Breast epithelium (tissue), 4 donors: Measurements from ENCODE around the gene HSPE1. TPM values are rescaled to one million over a fixed set of nuclear protein-coding genes. Genes with fewer than 3 reads are reported as not detected.
A peak's percentile ranks its signal among the peaks of the same experiment; 100 is the strongest.
"Not testable (repeated sequence)": the region's sequence is repeated elsewhere in the genome, so short reads cannot be mapped to it uniquely, and the experiment has no call there.

Source experiments
- DNase-seq, 2 donors: peaks; one replicate each; pipeline ENCODE4 v3.0.0-alpha.2; 2019; ENCODE audit warnings: low spot score in 2 of 2
- H3K27ac ChIP-seq, 2 donors: fragments of 200-600 bp; sonication (generic) in 1 of 2; one replicate each; pipeline ENCODE4 v1.5.1; 2016 to 2019; ENCODE audit warnings: mild to moderate bottlenecking in 1 of 2
- H3K27me3 ChIP-seq, 2 donors: fragments of 200-600 bp; sonication (generic) in 1 of 2; one replicate each; pipeline versions ENCODE4 v1.5.1 to v1.6.0; 2017 to 2019; ENCODE audit warnings: control low read depth in 1 of 2, mild to moderate bottlenecking in 1 of 2
- H3K36me3 ChIP-seq: fragments of 200-600 bp; one replicate; pipeline ENCODE4 v1.5.1; 2019
- H3K4me1 ChIP-seq, 2 donors: fragments of 200-600 bp; sonication (generic); one replicate each; pipeline ENCODE4 v1.5.1; 2016 to 2019; ENCODE audit warnings: control low read depth in 1 of 2
- H3K4me3 ChIP-seq, 3 donors: fragments of 200-600 bp; sonication (generic); 1 replicate in 2 of 3; 2 replicates in 1 of 3; pipeline ENCODE4 v1.5.1; 2016 to 2019; ENCODE audit warnings: mild to moderate bottlenecking in 3 of 3, moderate library complexity in 2 of 3
- H3K9me3 ChIP-seq, 2 donors: fragments of 200-600 bp; sonication (generic) in 1 of 2; one replicate each; pipeline ENCODE4 v1.5.1; 2016 to 2019; ENCODE audit warnings: control low read depth in 1 of 2
- CTCF ChIP-seq, 3 donors: fragments of 450-650 bp; IDR thresholded peaks; one replicate each; pipeline ENCODE4 v1.5.1; 2016 to 2017; ENCODE audit warnings: antibody characterized with exemption in 3 of 3, mild to moderate bottlenecking in 3 of 3, moderate library complexity in 3 of 3
- POLR2A ChIP-seq: fragments of 450-650 bp; IDR thresholded peaks from one replicate; pipeline ENCODE4 v1.6.1; 2016; ENCODE audit warnings: antibody characterized with exemption, mild to moderate bottlenecking, moderate library complexity
- POLR2AphosphoS5 ChIP-seq, 3 donors: sonication (generic); formaldehyde crosslinking; IDR thresholded peaks; one replicate each; pipeline ENCODE4 v1.6.1; 2017; ENCODE audit warnings: antibody characterized with exemption in 3 of 3
- intact Hi-C: fragments of 100-400 bp; cut with DNase I; formaldehyde crosslinking; loops from one replicate; pipeline ENCODE4 v1.15.1; 2023; ENCODE audit warnings: low total_unique reads
- total RNA-seq, 3 donors: library from RNA; depleted of rRNA; stranded (reverse); fragments of >200 nt; gene quantifications; one replicate each; pipeline ENCODE4 v1.1.0, GENCODE V29; 2016

Gene HSPE1
- total RNA-seq: 100 to 1,000 TPM in 2 of 3 donors, 10 to 100 TPM in 1; 74.9 to 170 (median 124) TPM

- Histone ChIP-seq H3K4me3 (peak within 1 kb of the TSS; percentile 77 to 92 (median 80)), H3K36me3 (no peaks in the 10 kb centered on the region), H3K27me3 (no peaks in the 10 kb centered on the region), H3K9me3 (no peaks in the 10 kb centered on the region), H3K4me1 (peaks cover 0 to 26% of the 10 kb centered on the region in 2 donors), H3K27ac (peak within 1 kb of the TSS; percentile 97 to 98)
- DNase-seq: peak; percentile 96 to 97
- intact Hi-C loops: loop anchor here (5.0 kb wide), 1 partner anchor 1962 kb away; no protein-coding TSS in a partner anchor
- peak; percentile 66 to 80 (median 77) for TF ChIP-seq POLR2AphosphoS5 (IDR thresholded peaks at IDR 0.05)
- TF ChIP-seq POLR2A: peak; percentile 72
- TF ChIP-seq CTCF (IDR thresholded peaks at IDR 0.05): peak; percentile 5 to 37 (median 34)
Observed at GRCh38 chr2:197499594-197500502, at the start of gene HSPE1, which contains the start of gene HSPD1. Gene HSPE1 (plus strand): TSS chr2:197500379. CDS start chr2:197500437, 58 bp downstream. Gene HSPD1 (minus strand): TSS chr2:197499840. CDS start chr2:197498848, 992 bp downstream.

GRCh38 chr2:197450465-197450864 is 49.7 kb upstream of the HSPE1 start:
- H3K36me3 ChIP-seq: no peaks in the 10 kb centered on the region
- H3K4me3 ChIP-seq: peak overlapping the region in 1 of 3 donors; percentile 9
- H3K27ac ChIP-seq: no peak overlapping the region
- DNase-seq: no peak
- H3K4me1 ChIP-seq: peaks cover 0 to 7% of the 10 kb centered on the region in 2 donors
- intact Hi-C loops: no loop called here
- no peak for TF ChIP-seq POLR2AphosphoS5 (IDR thresholded peaks at IDR 0.05)
- no peak for TF ChIP-seq POLR2A
- no peak for TF ChIP-seq CTCF (IDR thresholded peaks at IDR 0.05)
- H3K9me3 ChIP-seq: no peaks in the 10 kb centered on the region
- H3K27me3 ChIP-seq: no peaks in the 10 kb centered on the region

- H3K4me3 ChIP-seq, H3K27ac ChIP-seq, H3K9me3 ChIP-seq, DNase-seq, H3K4me1 ChIP-seq, H3K27me3 ChIP-seq, intact Hi-C loops, H3K36me3 ChIP-seq: not testable (repeated sequence)
Observed at GRCh38 chr2:197450935-197451358, 49.2 kb upstream of the HSPE1 start.

GRCh38 chr2:197452754-197453122 is 47.4 kb upstream of the HSPE1 start:
- intact Hi-C loops: no loop called here
- TF ChIP-seq POLR2A: no peak
- Histone ChIP-seq H3K9me3 (no peaks in the 10 kb centered on the region), H3K27me3 (no peaks in the 10 kb centered on the region), H3K4me1 (peaks cover 0 to 7% of the 10 kb centered on the region in 2 donors), H3K27ac (peak overlapping the region; percentile 99 to 100), H3K4me3 (peak overlapping the region; percentile 74 to 93 (median 90)), H3K36me3 (no peaks in the 10 kb centered on the region)
- DNase-seq: no peak

GRCh38 chr2:197453123-197453913 is 46.9 kb upstream of the HSPE1 start, which contains the start of gene COQ10B:
Gene COQ10B (plus strand): TSS chr2:197453552. CDS start chr2:197453561, 9 bp downstream.
- TF ChIP-seq CTCF (IDR thresholded peaks at IDR 0.05) (peak in 1 of 3 donors; percentile 7), POLR2A (peak; percentile 78), POLR2AphosphoS5 (IDR thresholded peaks at IDR 0.05) (peak; percentile 89 to 98 (median 91))

More at GRCh38 chr2:197453123-197453913, 46.9 kb upstream of the HSPE1 start, which contains the start of gene COQ10B:
- intact Hi-C loops: no loop called here
- Histone ChIP-seq H3K4me1 (peaks cover 0 to 7% of the 10 kb centered on the region in 2 donors), H3K27me3 (no peaks in the 10 kb centered on the region), H3K36me3 (no peaks in the 10 kb centered on the region), H3K27ac (peak within 1 kb of the TSS; percentile 99 to 100), H3K4me3 (peak within 1 kb of the TSS; percentile 74 to 93 (median 90)), H3K9me3 (no peaks in the 10 kb centered on the region)
- DNase-seq: peak; percentile 99
